ENCODE measurements around the gene C2orf81. TPM values are rescaled to one million over a fixed set of nuclear protein-coding genes. Genes with fewer than 3 reads are reported as not detected.

Gene C2orf81
- total and polyA plus RNA-seq, 8 donors, result 0.87 to 6.5 (median 2.0) TPM

- intact Hi-C loops (cut with DNase I), result no loop called here
- no peak for TF ChIP-seq CTCF (IDR thresholded peaks at IDR 0.05)
- H3K27me3 ChIP-seq, result no peaks in the 10 kb centered on the region
- DNase-seq (peak; percentile 92 to 100 (median 100)), FAIRE-seq (peak; percentile 97), ATAC-seq (peak; percentile 84 to 92 (median 86))
- peaks cover 0 to 9% (median 0%) of the 10 kb centered on the region in 3 donors for H3K36me3 ChIP-seq
- H3K9me3 ChIP-seq, result no peaks in the 10 kb centered on the region
- WGBS, 2 donors, result 0 to 2% methylated on average over 36 to 38 of the region's 38 CpGs
- H3K4me3 ChIP-seq, result peak within 1 kb of the TSS; percentile 59 to 70 (median 65)
- peak within 1 kb of the TSS; percentile 86 to 99 (median 95) for H3K27ac ChIP-seq
- peaks cover 14 to 24% (median 16%) of the 10 kb centered on the region in 3 donors for H3K4me1 ChIP-seq
Measured at GRCh38 chr2:74458132-74458937, 36.9 kb upstream of the C2orf81 start, which contains the start of gene WBP1. WBP1 (plus strand) TSS chr2:74458438; CDS start chr2:74458603, 165 bp downstream.

- peaks cover 14 to 24% (median 16%) of the 10 kb centered on the region in 3 donors for H3K4me1 ChIP-seq
- H3K27me3 ChIP-seq, result no peaks in the 10 kb centered on the region
- no peaks in the 10 kb centered on the region for H3K9me3 ChIP-seq
- peak overlapping the region; percentile 36 to 63 (median 58) for H3K4me3 ChIP-seq
- DNase-seq (peak; percentile 66 to 86 (median 79)), FAIRE-seq (no peak), ATAC-seq (peak; percentile 29 to 60 (median 54))
- intact Hi-C loops (cut with DNase I), result no loop called here
- peaks cover 0 to 5% (median 0%) of the 10 kb centered on the region in 3 donors for H3K36me3 ChIP-seq
- peak overlapping the region; percentile 86 to 99 (median 95) for H3K27ac ChIP-seq
- no peak for TF ChIP-seq CTCF (IDR thresholded peaks at IDR 0.05)
- 0% methylated on average over 33 to 46 of the region's 46 CpGs for WGBS, 2 donors
Measured at GRCh38 chr2:74457549-74458131, 36.2 kb upstream of the C2orf81 start.

- WGBS, 2 donors, result 1 to 2% methylated on average over 21 to 27 of the region's 27 CpGs
- ATAC-seq, result no peak
- H3K27me3 ChIP-seq, result no peaks in the 10 kb centered on the region
- H3K9me3 ChIP-seq, result no peaks in the 10 kb centered on the region
- no peak for DNase-seq
- peaks cover 14 to 24% (median 16%) of the 10 kb centered on the region in 3 donors for H3K4me1 ChIP-seq
- TF ChIP-seq CTCF (IDR thresholded peaks at IDR 0.05), result no peak
- H3K4me3 ChIP-seq, result peak overlapping the region; percentile 36 to 63 (median 58)
- H3K27ac ChIP-seq, result peak overlapping the region; percentile 86 to 99 (median 95)
- peaks cover 0 to under 1% (median 0%) of the 10 kb centered on the region in 3 donors for H3K36me3 ChIP-seq
- FAIRE-seq, result no peak
- intact Hi-C loops (cut with DNase I), result no loop called here
Measured at GRCh38 chr2:74457129-74457548, 35.7 kb upstream of the C2orf81 start.

DNA sequence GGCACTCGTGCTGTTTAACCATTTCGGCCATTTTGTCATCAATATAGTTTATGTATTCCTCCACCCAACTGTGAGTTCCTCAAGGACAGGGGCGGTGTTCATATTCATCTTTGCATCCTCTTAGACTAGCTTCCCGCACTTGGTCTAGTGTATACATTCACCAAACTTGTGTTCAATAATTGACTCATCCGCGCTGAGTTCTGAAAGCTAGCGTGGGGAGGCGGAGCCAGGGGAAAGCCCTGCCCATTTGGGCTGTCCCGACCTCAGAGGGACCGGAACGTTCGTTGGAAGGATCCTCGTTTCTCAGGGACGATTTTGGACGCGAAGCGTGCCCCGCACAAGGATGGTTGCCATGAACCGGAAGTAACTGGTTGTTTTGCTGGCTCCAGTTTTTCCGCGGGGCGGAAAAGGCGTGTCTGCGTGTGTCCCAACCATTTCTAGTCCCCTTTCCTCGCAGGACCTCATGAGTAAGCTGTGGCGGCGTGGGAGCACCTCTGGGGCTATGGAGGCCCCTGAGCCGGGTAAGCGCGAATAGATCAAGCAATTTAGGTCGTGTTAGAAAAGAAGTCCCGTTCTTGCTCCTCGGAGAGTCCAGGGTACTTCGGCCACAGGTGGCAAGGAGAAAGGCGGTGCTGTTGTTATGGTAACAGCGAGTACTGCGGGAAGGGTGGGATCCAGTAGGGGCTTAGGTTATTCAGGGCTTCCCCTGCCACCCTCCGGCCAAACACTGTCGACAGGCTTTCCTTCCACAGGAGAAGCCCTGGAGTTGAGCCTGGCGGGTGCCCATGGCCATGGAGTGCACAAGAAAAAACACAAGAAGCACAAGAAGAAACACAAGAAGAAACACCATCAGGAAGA is 33.5 kb upstream of the C2orf81 start, which contains the start of gene INO80B:
INO80B (plus strand) TSS at position 434 of the 858 bp plus-strand sequence; CDS start at position 464, 30 bp downstream.
- FAIRE-seq (peak; percentile 57), ATAC-seq (peak; percentile 68 to 75 (median 70)), DNase-seq (peak; percentile 89 to 99 (median 96))
- WGBS, 2 donors, result 0 to 1% methylated on average over 40 of the region's 40 CpGs
- peaks cover 14 to 24% (median 16%) of the 10 kb centered on the region in 3 donors for H3K4me1 ChIP-seq
- intact Hi-C loops (cut with DNase I), result no loop called here
- peak within 1 kb of the TSS; percentile 33 to 71 (median 62) for H3K4me3 ChIP-seq
- H3K9me3 ChIP-seq, result no peaks in the 10 kb centered on the region
- peak within 1 kb of the TSS in 2 of 4 donors; percentile 35 to 65 for H3K27ac ChIP-seq
- no peak for TF ChIP-seq CTCF (IDR thresholded peaks at IDR 0.05)
- H3K36me3 ChIP-seq, result no peaks in the 10 kb centered on the region
- H3K27me3 ChIP-seq, result no peaks in the 10 kb centered on the region

Data from pancreas (tissue), 10 donors.